HK-2 (cell line): ENCODE measurements around the gene NAPSA.

Source experiments
- DNase-seq: peaks from one replicate; pipeline ENCODE4 v3.0.0-alpha.2; 2018; ENCODE audit not compliant: unreplicated experiment

Gene NAPSA

GRCh38 chr19:50384685-50385535, 19.5 kb upstream of the NAPSA start:
- DNase-seq = no peak

- peak; percentile 99 for DNase-seq
Measured at GRCh38 chr19:50383852-50384684, 18.6 kb upstream of the NAPSA start, which contains the start of gene POLD1. Gene POLD1, plus strand, starts transcription at chr19:50384347. Its CDS starts 14,505 bp downstream, at chr19:50398852.

GRCh38 chr19:50383001-50383851, 17.8 kb upstream of the NAPSA start:
- no peak for DNase-seq

- no peak for DNase-seq
Measured at GRCh38 chr19:50381881-50382729, 16.7 kb upstream of the NAPSA start.

- no peak for DNase-seq
Measured at GRCh38 chr19:50380751-50381151, 15.3 kb upstream of the NAPSA start.

- DNase-seq = no peak
Measured at GRCh38 chr19:50380137-50380536, 14.7 kb upstream of the NAPSA start.

GRCh38 chr19:50379602-50380001, 14.2 kb upstream of the NAPSA start:
- DNase-seq = no peak

GRCh38 chr19:50378863-50379236, 13.4 kb upstream of the NAPSA start:
- no peak for DNase-seq

GRCh38 chr19:50378169-50378862, 12.9 kb upstream of the NAPSA start:
- DNase-seq = no peak

GRCh38 chr19:50377517-50377916, 12.1 kb upstream of the NAPSA start:
- DNase-seq = no peak

- DNase-seq = no peak
Measured at GRCh38 chr19:50377051-50377461, 11.6 kb upstream of the NAPSA start.

GRCh38 chr19:50376166-50377050, 11.0 kb upstream of the NAPSA start, which contains the start of gene NR1H2:
Gene NR1H2, plus strand, starts transcription at chr19:50376457. Its CDS starts 1,149 bp downstream, at chr19:50377606.
- peak; percentile 91 for DNase-seq

GRCh38 chr19:50371914-50372475, 6.6 kb upstream of the NAPSA start:
- no peak for DNase-seq

- peak; percentile 88 for DNase-seq
Measured at GRCh38 chr19:50368649-50369570, 3.5 kb upstream of the NAPSA start.

- peak; percentile 64 for DNase-seq
Measured at GRCh38 chr19:50362656-50363424, 2.6 kb downstream of the NAPSA start.

- no peak for DNase-seq
Measured at GRCh38 chr19:50362030-50362412, 3.4 kb downstream of the NAPSA start.
